H1 (cell line): Measurements from ENCODE around the gene WNT7A. TPM values are rescaled to one million over a fixed set of nuclear protein-coding genes. Genes with fewer than 3 reads are reported as not detected.

Source experiments
- CTCF ChIA-PET: fragments of 300-600 bp; sonication (Branson Sonifier 250); formaldehyde crosslinking; loops from one replicate; lab custom pipeline; 2021; ENCODE audit not compliant: partially characterized antibody; lab: Charles Lee
- POLR2A ChIA-PET: fragments of 300-600 bp; sonication (Branson Sonifier 250); formaldehyde crosslinking; loops from one replicate; lab custom pipeline; 2021; ENCODE audit warnings: inconsistent platforms; ENCODE audit not compliant: partially characterized antibody; lab: Charles Lee
- DNase-seq, 2 experiments: peaks; one replicate each; pipeline versions ENCODE4 v3.0.0 to v3.0.0-alpha.2; 2010 to 2022; ENCODE audit warnings: low spot score in 2 of 2, low read depth in 1 of 2, mixed read lengths in 1 of 2
- FAIRE-seq: peaks from 2 replicates; lab custom pipeline; 2011; peaks lifted over from hg19 to GRCh38; lab: Jason Lieb, UNC
- H2AFZ ChIP-seq: 2 replicates; pipeline ENCODE4 v1.8.1; 2012; ENCODE audit warnings: low read length, inconsistent platforms
- H2AK5ac ChIP-seq: 2 replicates; pipeline ENCODE4 v1.6.1; 2013; ENCODE audit warnings: low read depth, low read length
- H2BK120ac ChIP-seq: replicated peaks from 2 replicates; pipeline ENCODE3; 2013; ENCODE audit warnings: low read depth, low read length, inconsistent platforms
- H2BK12ac ChIP-seq: 2 replicates; pipeline ENCODE4 v1.6.1; 2013; ENCODE audit warnings: low read depth, low read length
- H2BK15ac ChIP-seq: 2 replicates; pipeline ENCODE4 v1.6.1; 2013; ENCODE audit warnings: low read length
- H2BK20ac ChIP-seq: 2 replicates; pipeline ENCODE4 v1.6.1; 2013; ENCODE audit warnings: low read length
- H2BK5ac ChIP-seq: 2 replicates; pipeline ENCODE4 v1.6.1; 2013; ENCODE audit warnings: low read depth, low read length
- H3K14ac ChIP-seq: 2 replicates; pipeline ENCODE4 v1.6.1; 2013; ENCODE audit warnings: inconsistent platforms; ENCODE audit not compliant: insufficient read length
- H3K18ac ChIP-seq: 2 replicates; pipeline ENCODE4 v1.6.1; 2013; ENCODE audit warnings: low read length; ENCODE audit errors: extremely low read depth
- H3K23ac ChIP-seq: 2 replicates; pipeline ENCODE4 v1.6.1; 2013; ENCODE audit warnings: inconsistent platforms; ENCODE audit not compliant: insufficient read length
- H3K23me2 ChIP-seq: 2 replicates; pipeline ENCODE4 v1.6.1; 2013; ENCODE audit warnings: low read depth, low read length
- H3K27ac ChIP-seq: 2 replicates; pipeline ENCODE4 v1.6.1; 2011; ENCODE audit warnings: low read depth, low read length, inconsistent platforms
- H3K27me3 ChIP-seq, 4 experiments: replicated peaks in 1 of 4; 1 replicate in 1 of 4; 2 replicates in 3 of 4; pipeline versions ENCODE4 v1.6.1 to v1.8.1; 2011 to 2013; ENCODE audit warnings: low read length in 3 of 4, mild to moderate bottlenecking in 3 of 4, inconsistent platforms in 2 of 4, mixed read lengths in 2 of 4, moderate library complexity in 1 of 4; ENCODE audit not compliant: control insufficient read depth in 3 of 4, insufficient read depth in 3 of 4; ENCODE audit errors: extremely low read depth in 1 of 4
- H3K36me3 ChIP-seq, 4 experiments: 2 replicates each; pipeline versions ENCODE4 v1.6.1 to v1.8.1; 2011 to 2013; ENCODE audit warnings: mild to moderate bottlenecking in 4 of 4, low read length in 3 of 4, moderate library complexity in 2 of 4, control low read depth in 1 of 4, inconsistent platforms in 1 of 4; ENCODE audit not compliant: insufficient read depth in 4 of 4, control insufficient read depth in 2 of 4
- H3K4ac ChIP-seq: replicated peaks from 2 replicates; pipeline ENCODE3; 2013; ENCODE audit warnings: low read length, low read depth, mixed read lengths, inconsistent platforms; ENCODE audit not compliant: insufficient read length
- H3K4me1 ChIP-seq, 4 experiments: replicated peaks in 1 of 4; 1 replicate in 1 of 4; 2 replicates in 3 of 4; pipeline versions ENCODE4 v1.6.1 to v1.8.1; 2011 to 2013; ENCODE audit warnings: low read length in 3 of 4, inconsistent platforms in 2 of 4, mixed read lengths in 1 of 4; ENCODE audit not compliant: insufficient read depth in 4 of 4, control insufficient read depth in 3 of 4
- H3K4me2 ChIP-seq, 2 experiments: 2 replicates each; pipeline versions ENCODE4 v1.6.1 to v1.8.1; 2011 to 2013; ENCODE audit warnings: low read depth in 2 of 2, low read length in 2 of 2, control low read depth in 1 of 2, inconsistent platforms in 1 of 2, mild to moderate bottlenecking in 1 of 2; ENCODE audit not compliant: insufficient read depth in 1 of 2
- H3K4me3 ChIP-seq, 4 experiments: fragments of 200-600, 300-600 bp in 1 of 4; sonication (generic), shearing (Covaris generic), sonication (Bioruptor Twin) in 1 of 4; 2 replicates each; pipeline versions ENCODE4 v1.5.1 to v1.8.1; 2011 to 2016; ENCODE audit warnings: low read length in 4 of 4, low read depth in 3 of 4, control low read depth in 2 of 4, inconsistent platforms in 2 of 4, mild to moderate bottlenecking in 2 of 4, mixed read lengths in 1 of 4, moderate library complexity in 1 of 4; ENCODE audit not compliant: insufficient read depth in 2 of 4; ENCODE audit errors: extremely low read depth in 1 of 4
- H3K56ac ChIP-seq: replicated peaks from 2 replicates; pipeline ENCODE3; 2013; ENCODE audit warnings: low read depth, mild to moderate bottlenecking, mixed read lengths, low read length, inconsistent platforms; ENCODE audit not compliant: insufficient read length
- H3K79me1 ChIP-seq: 2 replicates; pipeline ENCODE4 v1.6.1; 2013; ENCODE audit warnings: low read depth, low read length, control low read depth
- H3K79me2 ChIP-seq, 2 experiments: 2 replicates each; pipeline versions ENCODE4 v1.6.1 to v1.8.1; 2012 to 2013; ENCODE audit warnings: low read length in 2 of 2, mild to moderate bottlenecking in 2 of 2, inconsistent platforms in 1 of 2; ENCODE audit not compliant: insufficient read depth in 2 of 2, control insufficient read depth in 1 of 2
- H3K9ac ChIP-seq, 4 experiments: replicated peaks in 1 of 4; 1 replicate in 1 of 4; 2 replicates in 3 of 4; pipeline versions ENCODE4 v1.6.1 to v1.8.1; 2011 to 2013; ENCODE audit warnings: low read depth in 3 of 4, low read length in 3 of 4, control low read depth in 2 of 4, mild to moderate bottlenecking in 2 of 4, moderate library complexity in 2 of 4, inconsistent platforms in 1 of 4; ENCODE audit errors: extremely low read depth in 1 of 4
- H3K9me3 ChIP-seq, 2 experiments: 2 replicates each; pipeline versions ENCODE4 v1.6.1 to v1.8.1; 2012 to 2013; ENCODE audit warnings: mild to moderate bottlenecking in 2 of 2, moderate library complexity in 2 of 2, control low read depth in 1 of 2, inconsistent platforms in 1 of 2, low read depth in 1 of 2, low read length in 1 of 2, mixed read lengths in 1 of 2; ENCODE audit not compliant: insufficient read depth in 2 of 2
- H4K20me1 ChIP-seq, 2 experiments: replicated peaks in 1 of 2; 2 replicates each; pipeline versions ENCODE3 to v1.8.1; 2011 to 2013; ENCODE audit warnings: inconsistent platforms in 2 of 2, low read length in 2 of 2, mild to moderate bottlenecking in 1 of 2; ENCODE audit not compliant: insufficient read depth in 2 of 2, control insufficient read depth in 1 of 2
- H4K5ac ChIP-seq: 2 replicates; pipeline ENCODE4 v1.6.1; 2013; ENCODE audit warnings: low read length, low read depth, mixed read lengths, inconsistent platforms; ENCODE audit not compliant: insufficient read length
- H4K8ac ChIP-seq: 2 replicates; pipeline ENCODE4 v1.8.0; 2013; ENCODE audit warnings: mild to moderate bottlenecking, moderate library complexity, low read length, inconsistent platforms; ENCODE audit not compliant: insufficient read depth; ENCODE audit errors: extremely low read depth
- H4K91ac ChIP-seq: replicated peaks from 2 replicates; pipeline ENCODE3; 2013; ENCODE audit warnings: low read length, mixed read lengths, inconsistent platforms; ENCODE audit not compliant: insufficient read length
- BACH1 ChIP-seq: IDR thresholded peaks from 2 replicates; pipeline ENCODE4 v1.6.1; 2012; ENCODE audit warnings: low read length, improper control_type of control experiment
- CBX5 ChIP-seq: fragments of 300-800, 300-1000 bp; sonication (generic); IDR thresholded peaks from 2 replicates; pipeline ENCODE4 v1.7.1; 2016; ENCODE audit warnings: antibody characterized with exemption, low read length, low read depth
- KDM1A ChIP-seq: fragments of 200-600, 300-600 bp; sonication (generic); IDR thresholded peaks from 2 replicates; pipeline ENCODE4 v1.7.1; 2016; ENCODE audit warnings: mild to moderate bottlenecking, low read length, borderline replicate concordance
- RNF2 ChIP-seq: fragments of 200-900, 300-1000 bp; sonication (generic); IDR thresholded peaks from 2 replicates; pipeline ENCODE4 v1.7.1; 2016; ENCODE audit warnings: borderline replicate concordance, low read depth, mild to moderate bottlenecking, antibody characterized with exemption, low read length; ENCODE audit not compliant: poor library complexity, severe bottlenecking; ENCODE audit errors: missing control alignments
- SIX5 ChIP-seq: IDR thresholded peaks from 2 replicates; pipeline ENCODE4 v1.6.1; 2011; ENCODE audit warnings: mild to moderate bottlenecking, low read depth, low read length
- SRF ChIP-seq: IDR thresholded peaks from 2 replicates; pipeline ENCODE4 v1.6.1; 2011; ENCODE audit warnings: mild to moderate bottlenecking, low read depth, low read length, moderate library complexity
- ZNF274 ChIP-seq: IDR thresholded peaks from 2 replicates; pipeline ENCODE4 v1.7.0; 2012; ENCODE audit warnings: low read length, borderline replicate concordance; ENCODE audit errors: extremely low read depth
- WGBS, 2 experiments: shearing (Covaris generic) in 1 of 2; methylation state at CpG; one replicate each; pipeline versions ENCODE4 v1.1.6 to v1.1.7; 2013 to 2015; ENCODE audit warnings: low lambda C conversion rate in 2 of 2, mixed read lengths in 2 of 2, inconsistent platforms in 1 of 2, low coverage in 1 of 2, missing lambda C conversion rate in 1 of 2; ENCODE audit not compliant: insufficient replicate concordance in 2 of 2, insufficient coverage in 1 of 2, insufficient read length in 1 of 2; ENCODE audit errors: extremely low coverage in 1 of 2, missing lambda C conversion rate in 1 of 2; 5-methylcytosine and 5-hydroxymethylcytosine counted together
- polyA plus RNA-seq, 7 experiments: library from polyadenylated mRNA; depleted of rRNA in 3 of 7; stranded (reverse) in 5 of 7; unstranded in 2 of 7; fragments of >200 nt in 5 of 7; fragments of 200-250 nt in 2 of 7; gene quantifications; 1 replicate in 5 of 7; 2 replicates in 1 of 7; 4 replicates in 1 of 7; pipeline versions ENCODE4 v1.2.1 to v1.2.3, GENCODE V29; 2011 to 2013; ENCODE audit warnings: missing spikeins in 2 of 7, mixed read lengths in 2 of 7
- total RNA-seq: library from RNA; stranded (reverse); fragmentation: NEBNext Ultra II Directional; extraction: Animal tissue kit (Norgen Biotek cat#: 25700); gene quantifications from 2 replicates; pipeline ENCODE4 v1.2.1, GENCODE V29; 2021

Gene WNT7A
- total and polyA plus RNA-seq, 2 of the 8 experiments (the other 6 are each of a cell fraction or from before 2014, with no cell fraction given): 0.02 TPM; not detected in 1

DNA sequence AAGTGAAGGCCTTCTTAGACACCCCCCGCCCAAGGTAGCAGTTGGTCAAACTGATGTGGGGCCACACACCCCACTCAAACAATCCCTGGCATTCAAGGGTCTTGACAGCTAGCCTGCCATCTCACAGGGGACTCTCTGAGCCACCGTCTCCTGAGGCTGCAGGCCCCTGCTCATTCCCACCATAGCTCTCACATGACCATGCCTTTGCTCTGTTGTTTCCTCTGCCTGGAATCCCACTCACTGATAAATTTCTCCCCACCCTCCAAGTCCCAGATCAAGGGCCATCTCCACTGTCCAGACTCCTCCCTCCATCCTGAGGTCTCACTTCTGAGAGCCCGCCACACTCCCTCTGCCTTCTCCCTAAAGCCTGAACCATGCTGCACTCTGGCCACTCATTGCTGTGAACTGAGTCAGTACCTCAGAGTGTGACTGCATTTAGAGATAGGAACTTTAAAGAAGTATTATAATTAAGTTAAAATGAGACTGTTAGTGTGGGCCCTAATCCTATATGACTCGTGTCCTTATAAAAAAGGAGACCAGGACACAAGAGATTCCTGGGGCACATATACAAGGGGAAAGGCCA lies 10.0 kb downstream of the WNT7A start:
- H3K23ac ChIP-seq: no peak overlapping the region
- no peak overlapping the region for H4K91ac ChIP-seq
- H3K9me3 ChIP-seq: peaks cover 5% of the 10 kb centered on the region in 2 experiments; a peak in 1 of 4 replicates
- WGBS, 2 experiments: 85% methylated on average over 4 of the region's 4 CpGs; no CpG with 5 or more reads in 1 of the 2 experiments
- H3K79me2 ChIP-seq: no peaks in the 10 kb centered on the region
- peaks cover 2 to 15% (median 9%) of the 10 kb centered on the region in 4 experiments; a peak in 6 of 7 replicates for H3K4me1 ChIP-seq
- no peak overlapping the region for H3K9ac ChIP-seq
- no peak overlapping the region for H3K56ac ChIP-seq
- no peak overlapping the region for H4K5ac ChIP-seq
- no peaks in the 10 kb centered on the region for H3K36me3 ChIP-seq
- H2BK12ac ChIP-seq: no peak overlapping the region
- no peak for FAIRE-seq
- H4K8ac ChIP-seq: no peak overlapping the region; the same call in 1 of the 2 replicates
- H2BK120ac ChIP-seq: no peak overlapping the region
- H3K18ac ChIP-seq: no peak overlapping the region
- no peak overlapping the region for H3K27ac ChIP-seq
- H3K4me2 ChIP-seq: no peak overlapping the region
- no peak overlapping the region for H2BK20ac ChIP-seq
- DNase-seq: no peak
- H3K4me3 ChIP-seq: no peak overlapping the region
- no peaks in the 10 kb centered on the region for H3K79me1 ChIP-seq
- H2BK5ac ChIP-seq: no peak overlapping the region
- no peak overlapping the region for H3K14ac ChIP-seq
- no peak overlapping the region for H2BK15ac ChIP-seq
- no peak overlapping the region for H3K4ac ChIP-seq
- no peaks in the 10 kb centered on the region for H3K23me2 ChIP-seq
- no peak overlapping the region for H2AFZ ChIP-seq
- POLR2A ChIA-PET: no interaction called here
- peaks cover 0 to 16% (median 2%) of the 10 kb centered on the region in 4 experiments; a peak in 5 of 7 replicates for H3K27me3 ChIP-seq
- no peak overlapping the region for H2AK5ac ChIP-seq
- CTCF ChIA-PET: interaction anchor here (0.9 to 3.0 kb wide), 3 partner anchors 11 to 199 kb away, joined by 3 to 17 read pairs (median 3); partner anchors contain the start of gene WNT7A
- no peak for TF ChIP-seq ZNF274
- TF ChIP-seq SIX5: no peak
- TF ChIP-seq KDM1A: no peak
- TF ChIP-seq SRF: no peak
- TF ChIP-seq RNF2: no peak
- no peak for TF ChIP-seq CBX5
- no peak for TF ChIP-seq BACH1
- H4K20me1 ChIP-seq: no peaks in the 10 kb centered on the region
